Measurements from ENCODE around the gene POM121L2. TPM values are rescaled to one million over a fixed set of nuclear protein-coding genes. Genes with fewer than 3 reads are reported as not detected.

POM121L2 gene
- polyA plus RNA-seq, 10 donors, result not detected

GRCh38 chr6:27260369-27260768 is 51.7 kb downstream of the POM121L2 start:
- no peak for DNase-seq

Other genes with a start within 250 kb of the POM121L2 start
- gene PRSS16, start 64.6 kb downstream of the POM121L2 start, polyA plus RNA-seq (ENCODE audit: insufficient read length in 10 of 10), result 1 to 10 TPM in 1 of 10 donors, under 1 TPM in 7, not detected in 2; 0.08 to 2.2 (median 0.31) TPM
- 1 to 10 TPM; 3.5 to 5.7 (median 5.1) TPM for gene ZNF391, start 76.5 kb upstream of the POM121L2 start, polyA plus RNA-seq (ENCODE audit: insufficient read length in 10 of 10)
- 10 to 100 TPM in 8 of 10 donors, 1 to 10 TPM in 2; 9.3 to 12.4 (median 10.4) TPM for gene ZNF184, start 160.8 kb upstream of the POM121L2 start, polyA plus RNA-seq (ENCODE audit: insufficient read length in 10 of 10)

Measured in muscle of back (tissue), 11 donors.